K562 (cell line): ENCODE results near the gene SNX27. TPM values are rescaled to one million over a fixed set of nuclear protein-coding genes. Genes with fewer than 3 reads are reported as not detected.

Source experiments
- CCNT2 ChIP-seq: IDR thresholded peaks from 2 replicates; pipeline ENCODE4 v1.6.1; 2011; ENCODE audit warnings: borderline replicate concordance, low read depth, mild to moderate bottlenecking, moderate library complexity, mixed read lengths, low read length; ENCODE audit not compliant: insufficient read length; ENCODE audit errors: extremely low read depth
- FOXK2 ChIP-seq, 2 experiments: fragments of 450-650 bp; IDR thresholded peaks in 1 of 2; conservative IDR thresholded peaks in 1 of 2; 2 replicates each; pipeline ENCODE4 v1.6.1; 2016; ENCODE audit warnings: low read depth in 2 of 2, mild to moderate bottlenecking in 1 of 2
- GATA2 ChIP-seq: sonication (generic); formaldehyde crosslinking; IDR thresholded peaks from 2 replicates; pipeline ENCODE4 v1.4.0; 2020; ENCODE audit warnings: mild to moderate bottlenecking, missing genetic modification reagents
- HDAC1 ChIP-seq, 2 experiments: fragments of 450-650 bp; IDR thresholded peaks; 2 replicates each; pipeline ENCODE4 v1.6.1; 2016 to 2017; ENCODE audit warnings: inconsistent platforms in 1 of 2, mild to moderate bottlenecking in 1 of 2, moderate library complexity in 1 of 2
- NFE2L1 ChIP-seq: fragments of 450-650 bp; IDR thresholded peaks from 2 replicates; pipeline ENCODE4 v1.6.1; 2016; ENCODE audit warnings: missing genetic modification characterization, low read depth, mild to moderate bottlenecking, missing compliant biosample characterization, moderate library complexity, borderline replicate concordance
- NR4A1 ChIP-seq, 2 experiments: fragments of 250-450 bp in 1 of 2; fragments of 450-650 bp in 1 of 2; sonication (Bioruptor Pico) in 1 of 2; IDR thresholded peaks; 2 replicates each; pipeline versions ENCODE4 v1.4.0 to v1.6.1; 2016 to 2020; ENCODE audit warnings: mild to moderate bottlenecking in 2 of 2, missing compliant biosample characterization in 1 of 2, missing genetic modification characterization in 1 of 2, moderate library complexity in 1 of 2
- PHB2 ChIP-seq: fragments of 450-650 bp; IDR thresholded peaks from 2 replicates; pipeline ENCODE4 v1.6.1; 2017; ENCODE audit warnings: low read depth
- PTTG1 ChIP-seq: fragments of 450-650 bp; IDR thresholded peaks from 2 replicates; pipeline ENCODE4 v1.6.1; 2016; ENCODE audit warnings: low read depth, mild to moderate bottlenecking, missing genetic modification characterization, missing compliant biosample characterization
- RNF2 ChIP-seq: sonication (generic); IDR thresholded peaks from 2 replicates; pipeline ENCODE4 v1.6.1; 2016
- STAT5A ChIP-seq: IDR thresholded peaks from 2 replicates; pipeline ENCODE4 v1.6.1; 2012; ENCODE audit warnings: low read length, inconsistent platforms, borderline replicate concordance
- TAF15 ChIP-seq: fragments of 200-400 bp; formaldehyde crosslinking; IDR thresholded peaks from 2 replicates; pipeline ENCODE4 v1.6.1; 2017; ENCODE audit warnings: mild to moderate bottlenecking, low read depth, low read length, moderate library complexity
- TCF7 ChIP-seq: sonication (generic); IDR thresholded peaks from 2 replicates; pipeline ENCODE4 v1.6.1; 2016; ENCODE audit warnings: antibody characterized with exemption, borderline replicate concordance
- ZNF217 ChIP-seq: sonication (generic); formaldehyde crosslinking; IDR thresholded peaks from 2 replicates; pipeline ENCODE4 v1.8.0; 2022; ENCODE audit warnings: mild to moderate bottlenecking, missing genetic modification reagents
- ZNF3 ChIP-seq: fragments of 250-450 bp; sonication (Bioruptor Pico); IDR thresholded peaks from 2 replicates; pipeline ENCODE4 v1.5.0; 2021; ENCODE audit warnings: mild to moderate bottlenecking, moderate library complexity
- ZNF589 ChIP-seq: fragments of 200-800 bp; sonication (Bioruptor generic); IDR thresholded peaks from 2 replicates; pipeline ENCODE4 v1.6.1; 2016; ENCODE audit warnings: low read depth, missing genetic modification characterization, missing compliant biosample characterization
- polyA plus RNA-seq, 8 experiments: library from polyadenylated mRNA; depleted of rRNA in 4 of 8; stranded (reverse) in 5 of 8; unstranded in 3 of 8; fragments of >200 nt; fragmentation: Nextera tagmentation in 2 of 8; fragmentation: Illumina TruSeq in 1 of 8; extraction: Ambion mirVana in 2 of 8; extraction: Trizol in 1 of 8; gene quantifications; 2 replicates each; pipeline versions ENCODE4 v1.2.1 to v1.2.3, GENCODE V29; 2011 to 2014; ENCODE audit warnings: inconsistent platforms in 1 of 8, missing spikeins in 1 of 8
- total RNA-seq, 7 experiments: library from RNA; depleted of rRNA in 6 of 7; stranded (reverse); fragments of >200 nt in 6 of 7; fragmentation: Illumina TruSeq in 2 of 7; extraction: Trizol in 2 of 7; gene quantifications; 2 replicates each; pipeline versions ENCODE4 v1.2.1 to v1.2.3, GENCODE V29; 2011 to 2021; ENCODE audit warnings: low replicate concordance in 1 of 7
- TF ChIP-seq, protein P1 (sequence below): fragments of 450-650 bp; IDR thresholded peaks from 2 replicates; pipeline ENCODE4 v1.6.1; 2016; ENCODE audit warnings: mild to moderate bottlenecking, moderate library complexity

The SNX27 gene
- total and polyA plus RNA-seq, 9 of the 15 experiments (the other 6 are each of a cell fraction or from before 2014, with no cell fraction given), result 4.5 to 18.7 (median 10.1) TPM

DNA sequence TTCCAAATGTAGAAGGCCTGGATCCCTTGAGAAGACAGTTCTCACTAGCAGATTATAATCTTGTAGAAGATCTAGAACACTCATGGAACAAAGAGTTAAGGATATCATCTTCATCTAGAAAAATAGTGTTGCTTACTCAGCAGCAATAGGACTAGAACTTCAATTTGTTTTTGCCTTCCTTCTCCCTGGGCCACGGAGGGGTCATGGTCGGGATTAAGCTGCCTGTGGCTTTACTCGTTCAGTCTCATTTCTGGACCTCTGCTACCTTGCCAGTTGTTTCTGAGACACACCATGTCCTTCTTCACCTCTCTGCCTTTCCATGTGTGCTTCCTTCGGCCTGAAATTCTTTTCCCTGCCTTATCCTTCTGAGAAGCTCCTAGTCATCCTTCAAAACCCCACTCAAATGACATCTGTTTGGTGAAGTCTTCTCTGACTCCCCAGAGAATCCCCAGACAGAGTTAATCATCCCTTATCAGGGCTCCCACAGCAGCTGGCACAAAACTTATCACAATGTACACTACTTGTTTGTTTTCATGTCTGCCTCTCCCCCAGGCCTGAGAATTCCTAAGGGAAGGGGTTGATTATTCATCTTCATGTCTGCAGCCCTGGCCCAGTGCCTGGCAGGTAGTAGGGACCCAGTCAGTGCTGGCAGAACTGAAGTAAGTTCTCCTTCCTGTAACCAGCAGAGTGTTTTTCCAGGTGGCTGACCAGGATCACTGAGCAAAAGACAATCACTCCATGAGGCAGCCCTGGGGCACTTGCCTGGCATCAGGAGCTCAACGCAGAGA lies 15.5 kb upstream of the SNX27 start (continued):
- TF ChIP-seq STAT5A (peak; percentile 83), TAF15 (no peak), ZNF3 (CRISPR knock-in tag) (no peak), ZNF589 (CRISPR knock-in tag) (peak; percentile 93), TCF7 (no peak), RNF2 (0 out of 2 replicates have a peak, but pooled peaks have one; percentile 56), PTTG1 (tag) (no peak), CCNT2 (peak; percentile 92), HDAC1 (IDR thresholded peaks at IDR 0.05) (peak; percentile 26 to 80; a peak in 3 of 4 replicates), NFE2L1 (tag) (no peak), PHB2 (peak; percentile 79), NR4A1 (CRISPR knock-in tag; IDR thresholded peaks at IDR 0.05) (no peak), NR4A1 (tag; IDR thresholded peaks at IDR 0.05) (0 out of 2 replicates have a peak, but pooled peaks have one; percentile 38), GATA2 (CRISPR knock-in tag) (peak; percentile 87), FOXK2 (conservative IDR thresholded peaks at IDR 0.05 in 1 of 2, IDR thresholded peaks at IDR 0.05 in 1 of 2; ENCODE audit: low read depth in 2 of 2) (peak; percentile 69 to 73), ZNF217 (CRISPR knock-in tag) (no peak)
- TF ChIP-seq, protein P1, sequence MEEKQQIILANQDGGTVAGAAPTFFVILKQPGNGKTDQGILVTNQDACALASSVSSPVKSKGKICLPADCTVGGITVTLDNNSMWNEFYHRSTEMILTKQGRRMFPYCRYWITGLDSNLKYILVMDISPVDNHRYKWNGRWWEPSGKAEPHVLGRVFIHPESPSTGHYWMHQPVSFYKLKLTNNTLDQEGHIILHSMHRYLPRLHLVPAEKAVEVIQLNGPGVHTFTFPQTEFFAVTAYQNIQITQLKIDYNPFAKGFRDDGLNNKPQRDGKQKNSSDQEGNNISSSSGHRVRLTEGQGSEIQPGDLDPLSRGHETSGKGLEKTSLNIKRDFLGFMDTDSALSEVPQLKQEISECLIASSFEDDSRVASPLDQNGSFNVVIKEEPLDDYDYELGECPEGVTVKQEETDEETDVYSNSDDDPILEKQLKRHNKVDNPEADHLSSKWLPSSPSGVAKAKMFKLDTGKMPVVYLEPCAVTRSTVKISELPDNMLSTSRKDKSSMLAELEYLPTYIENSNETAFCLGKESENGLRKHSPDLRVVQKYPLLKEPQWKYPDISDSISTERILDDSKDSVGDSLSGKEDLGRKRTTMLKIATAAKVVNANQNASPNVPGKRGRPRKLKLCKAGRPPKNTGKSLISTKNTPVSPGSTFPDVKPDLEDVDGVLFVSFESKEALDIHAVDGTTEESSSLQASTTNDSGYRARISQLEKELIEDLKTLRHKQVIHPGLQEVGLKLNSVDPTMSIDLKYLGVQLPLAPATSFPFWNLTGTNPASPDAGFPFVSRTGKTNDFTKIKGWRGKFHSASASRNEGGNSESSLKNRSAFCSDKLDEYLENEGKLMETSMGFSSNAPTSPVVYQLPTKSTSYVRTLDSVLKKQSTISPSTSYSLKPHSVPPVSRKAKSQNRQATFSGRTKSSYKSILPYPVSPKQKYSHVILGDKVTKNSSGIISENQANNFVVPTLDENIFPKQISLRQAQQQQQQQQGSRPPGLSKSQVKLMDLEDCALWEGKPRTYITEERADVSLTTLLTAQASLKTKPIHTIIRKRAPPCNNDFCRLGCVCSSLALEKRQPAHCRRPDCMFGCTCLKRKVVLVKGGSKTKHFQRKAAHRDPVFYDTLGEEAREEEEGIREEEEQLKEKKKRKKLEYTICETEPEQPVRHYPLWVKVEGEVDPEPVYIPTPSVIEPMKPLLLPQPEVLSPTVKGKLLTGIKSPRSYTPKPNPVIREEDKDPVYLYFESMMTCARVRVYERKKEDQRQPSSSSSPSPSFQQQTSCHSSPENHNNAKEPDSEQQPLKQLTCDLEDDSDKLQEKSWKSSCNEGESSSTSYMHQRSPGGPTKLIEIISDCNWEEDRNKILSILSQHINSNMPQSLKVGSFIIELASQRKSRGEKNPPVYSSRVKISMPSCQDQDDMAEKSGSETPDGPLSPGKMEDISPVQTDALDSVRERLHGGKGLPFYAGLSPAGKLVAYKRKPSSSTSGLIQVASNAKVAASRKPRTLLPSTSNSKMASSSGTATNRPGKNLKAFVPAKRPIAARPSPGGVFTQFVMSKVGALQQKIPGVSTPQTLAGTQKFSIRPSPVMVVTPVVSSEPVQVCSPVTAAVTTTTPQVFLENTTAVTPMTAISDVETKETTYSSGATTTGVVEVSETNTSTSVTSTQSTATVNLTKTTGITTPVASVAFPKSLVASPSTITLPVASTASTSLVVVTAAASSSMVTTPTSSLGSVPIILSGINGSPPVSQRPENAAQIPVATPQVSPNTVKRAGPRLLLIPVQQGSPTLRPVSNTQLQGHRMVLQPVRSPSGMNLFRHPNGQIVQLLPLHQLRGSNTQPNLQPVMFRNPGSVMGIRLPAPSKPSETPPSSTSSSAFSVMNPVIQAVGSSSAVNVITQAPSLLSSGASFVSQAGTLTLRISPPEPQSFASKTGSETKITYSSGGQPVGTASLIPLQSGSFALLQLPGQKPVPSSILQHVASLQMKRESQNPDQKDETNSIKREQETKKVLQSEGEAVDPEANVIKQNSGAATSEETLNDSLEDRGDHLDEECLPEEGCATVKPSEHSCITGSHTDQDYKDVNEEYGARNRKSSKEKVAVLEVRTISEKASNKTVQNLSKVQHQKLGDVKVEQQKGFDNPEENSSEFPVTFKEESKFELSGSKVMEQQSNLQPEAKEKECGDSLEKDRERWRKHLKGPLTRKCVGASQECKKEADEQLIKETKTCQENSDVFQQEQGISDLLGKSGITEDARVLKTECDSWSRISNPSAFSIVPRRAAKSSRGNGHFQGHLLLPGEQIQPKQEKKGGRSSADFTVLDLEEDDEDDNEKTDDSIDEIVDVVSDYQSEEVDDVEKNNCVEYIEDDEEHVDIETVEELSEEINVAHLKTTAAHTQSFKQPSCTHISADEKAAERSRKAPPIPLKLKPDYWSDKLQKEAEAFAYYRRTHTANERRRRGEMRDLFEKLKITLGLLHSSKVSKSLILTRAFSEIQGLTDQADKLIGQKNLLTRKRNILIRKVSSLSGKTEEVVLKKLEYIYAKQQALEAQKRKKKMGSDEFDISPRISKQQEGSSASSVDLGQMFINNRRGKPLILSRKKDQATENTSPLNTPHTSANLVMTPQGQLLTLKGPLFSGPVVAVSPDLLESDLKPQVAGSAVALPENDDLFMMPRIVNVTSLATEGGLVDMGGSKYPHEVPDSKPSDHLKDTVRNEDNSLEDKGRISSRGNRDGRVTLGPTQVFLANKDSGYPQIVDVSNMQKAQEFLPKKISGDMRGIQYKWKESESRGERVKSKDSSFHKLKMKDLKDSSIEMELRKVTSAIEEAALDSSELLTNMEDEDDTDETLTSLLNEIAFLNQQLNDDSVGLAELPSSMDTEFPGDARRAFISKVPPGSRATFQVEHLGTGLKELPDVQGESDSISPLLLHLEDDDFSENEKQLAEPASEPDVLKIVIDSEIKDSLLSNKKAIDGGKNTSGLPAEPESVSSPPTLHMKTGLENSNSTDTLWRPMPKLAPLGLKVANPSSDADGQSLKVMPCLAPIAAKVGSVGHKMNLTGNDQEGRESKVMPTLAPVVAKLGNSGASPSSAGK, result no peak
